ENCODE results near the gene LPAR2.

- TF ChIP-seq, protein P1, sequence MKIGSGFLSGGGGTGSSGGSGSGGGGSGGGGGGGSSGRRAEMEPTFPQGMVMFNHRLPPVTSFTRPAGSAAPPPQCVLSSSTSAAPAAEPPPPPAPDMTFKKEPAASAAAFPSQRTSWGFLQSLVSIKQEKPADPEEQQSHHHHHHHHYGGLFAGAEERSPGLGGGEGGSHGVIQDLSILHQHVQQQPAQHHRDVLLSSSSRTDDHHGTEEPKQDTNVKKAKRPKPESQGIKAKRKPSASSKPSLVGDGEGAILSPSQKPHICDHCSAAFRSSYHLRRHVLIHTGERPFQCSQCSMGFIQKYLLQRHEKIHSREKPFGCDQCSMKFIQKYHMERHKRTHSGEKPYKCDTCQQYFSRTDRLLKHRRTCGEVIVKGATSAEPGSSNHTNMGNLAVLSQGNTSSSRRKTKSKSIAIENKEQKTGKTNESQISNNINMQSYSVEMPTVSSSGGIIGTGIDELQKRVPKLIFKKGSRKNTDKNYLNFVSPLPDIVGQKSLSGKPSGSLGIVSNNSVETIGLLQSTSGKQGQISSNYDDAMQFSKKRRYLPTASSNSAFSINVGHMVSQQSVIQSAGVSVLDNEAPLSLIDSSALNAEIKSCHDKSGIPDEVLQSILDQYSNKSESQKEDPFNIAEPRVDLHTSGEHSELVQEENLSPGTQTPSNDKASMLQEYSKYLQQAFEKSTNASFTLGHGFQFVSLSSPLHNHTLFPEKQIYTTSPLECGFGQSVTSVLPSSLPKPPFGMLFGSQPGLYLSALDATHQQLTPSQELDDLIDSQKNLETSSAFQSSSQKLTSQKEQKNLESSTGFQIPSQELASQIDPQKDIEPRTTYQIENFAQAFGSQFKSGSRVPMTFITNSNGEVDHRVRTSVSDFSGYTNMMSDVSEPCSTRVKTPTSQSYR (CRISPR knock-in tag; IDR thresholded peaks at IDR 0.05; ENCODE audit: borderline replicate concordance) = no peak
- TF ChIP-seq HCFC1 (IDR thresholded peaks at IDR 0.05; ENCODE audit: low read depth, low read length) = no peak
- no peak for TF ChIP-seq ZNF556 (CRISPR knock-in tag; IDR thresholded peaks at IDR 0.05; ENCODE audit: borderline replicate concordance)
- TF ChIP-seq SMAD3 (CRISPR knock-in tag; IDR thresholded peaks at IDR 0.05) = no peak
- no peak for TF ChIP-seq RORA (CRISPR knock-in tag; IDR thresholded peaks at IDR 0.05)
- TF ChIP-seq EP300 (IDR thresholded peaks at IDR 0.05; ENCODE audit: low read depth in 2 of 2, low read length in 2 of 2) = no peak
- TF ChIP-seq EP300 (CRISPR knock-in tag; IDR thresholded peaks at IDR 0.05; ENCODE audit: borderline replicate concordance) = no peak
Measured at GRCh38 chr19:19647037-19647835, 19.2 kb upstream of the LPAR2 start.

Measured in HepG2 (cell line).